Lung (tissue), 12 donors: Measurements from ENCODE around the gene RETREG1. TPM values are rescaled to one million over a fixed set of nuclear protein-coding genes. Genes with fewer than 3 reads are reported as not detected.

Source experiments
- ATAC-seq: fragments of 200-7000 bp; cut with Tn5 transposase; one replicate; pipeline ENCODE4 v1.9.1; 2020; ENCODE audit warnings: moderate number of reproducible peaks; ENCODE audit not compliant: insufficient read depth, low FRiP score
- DNase-seq, 3 donors: peaks; one replicate each; pipeline ENCODE4 v3.0.0-alpha.2; 2013 to 2017
- H3K27ac ChIP-seq, 2 donors: one replicate each; pipeline ENCODE4 v1.5.1; 2013; ENCODE audit warnings: mild to moderate bottlenecking in 2 of 2, moderate library complexity in 2 of 2, control low read depth in 1 of 2, inconsistent platforms in 1 of 2, low read depth in 1 of 2, low read length in 1 of 2
- H3K27me3 ChIP-seq, 3 donors: one replicate each; pipeline ENCODE4 v1.5.1; 2013; ENCODE audit warnings: low read length in 2 of 3; ENCODE audit not compliant: control insufficient read depth in 3 of 3, insufficient read depth in 3 of 3
- H3K36me3 ChIP-seq, 4 donors: one replicate each; pipeline ENCODE4 v1.5.1; 2013; ENCODE audit warnings: low read length in 4 of 4, mild to moderate bottlenecking in 1 of 4, moderate library complexity in 1 of 4; ENCODE audit not compliant: control insufficient read depth in 4 of 4, insufficient read depth in 4 of 4
- H3K4me1 ChIP-seq, 5 donors: one replicate each; pipeline ENCODE4 v1.5.1; 2013; ENCODE audit warnings: low read length in 5 of 5, mild to moderate bottlenecking in 2 of 5, moderate library complexity in 1 of 5; ENCODE audit not compliant: control insufficient read depth in 5 of 5, insufficient read depth in 5 of 5
- H3K4me3 ChIP-seq: one replicate; pipeline ENCODE4 v1.5.1; 2013; ENCODE audit warnings: mild to moderate bottlenecking, control low read depth, moderate library complexity
- H3K9ac ChIP-seq, 2 donors: one replicate each; pipeline ENCODE4 v1.5.1; 2013; ENCODE audit warnings: low read length in 2 of 2, control low read depth in 1 of 2; ENCODE audit not compliant: insufficient read depth in 1 of 2
- H3K9me3 ChIP-seq, 4 donors: one replicate each; pipeline ENCODE4 v1.5.1; 2013; ENCODE audit warnings: low read length in 3 of 4, mild to moderate bottlenecking in 1 of 4, moderate library complexity in 1 of 4; ENCODE audit not compliant: control insufficient read depth in 4 of 4, insufficient read depth in 3 of 4
- CTCF ChIP-seq: IDR thresholded peaks from 2 replicates; pipeline ENCODE4 v1.5.1; 2012; ENCODE audit warnings: mild to moderate bottlenecking; ENCODE audit errors: control extremely low read depth, extremely low read depth
- WGBS, 2 donors: extraction: QIAGEN DNeasy Blood & Tissue Kit; methylation state at CpG; one replicate each; pipeline ENCODE4 v1.1.7; 2013; 5-methylcytosine and 5-hydroxymethylcytosine counted together
- polyA plus RNA-seq, 2 donors: library from polyadenylated mRNA; stranded (reverse); fragments of 200-250 nt; gene quantifications; one replicate each; pipeline ENCODE4 v1.2.1, GENCODE V29; 2013
- total RNA-seq, 2 donors: library from RNA; depleted of rRNA in 1 of 2; stranded (reverse); fragments of >200 nt in 1 of 2; gene quantifications; one replicate each; pipeline ENCODE4 v1.2.1, GENCODE V29; 2014 to 2021
- donor health status: control.
- donor health status: control.
- donor health status: Bipolar disorder and iron deficiency.
- donor health status: healthy.
- donor health status: DM: yes; HTN: yes; CAD: no.

RETREG1 gene
- total and polyA plus RNA-seq, 4 donors = 6.8 to 19.5 (median 9.6) TPM

- peak; percentile 66 to 74 (median 69) for DNase-seq
- Histone ChIP-seq H3K27ac (no peak overlapping the region), H3K9me3 (no peaks in the 10 kb centered on the region), H3K4me3 (no peak overlapping the region), H3K9ac (no peak overlapping the region), H3K4me1 (peaks cover 0 to 7% (median 0%) of the 10 kb centered on the region in 5 donors), H3K27me3 (peaks cover 0 to 22% (median 0%) of the 10 kb centered on the region in 3 donors), H3K36me3 (no peaks in the 10 kb centered on the region)
- no peak for ATAC-seq
- 2 to 10% methylated on average over 7 of the region's 7 CpGs for WGBS, 2 donors
- no peak for TF ChIP-seq CTCF
Observed at GRCh38 chr5:16600397-16600796, 16.4 kb downstream of the RETREG1 start.

GRCh38 chr5:16597946-16598694, 18.7 kb downstream of the RETREG1 start:
- peak overlapping the region in 1 of 2 donors; percentile 34 for H3K27ac ChIP-seq
- 81 to 85% methylated on average over 10 of the region's 10 CpGs for WGBS, 2 donors
- ATAC-seq = no peak
- no peak for DNase-seq
- peaks cover 0 to 7% (median 0%) of the 10 kb centered on the region in 5 donors for H3K4me1 ChIP-seq
- no peak overlapping the region for H3K9ac ChIP-seq
- H3K9me3 ChIP-seq = no peaks in the 10 kb centered on the region
- no peak overlapping the region for H3K4me3 ChIP-seq
- H3K36me3 ChIP-seq = no peaks in the 10 kb centered on the region
- H3K27me3 ChIP-seq = peaks cover 0 to 23% (median 0%) of the 10 kb centered on the region in 3 donors
- no peak for TF ChIP-seq CTCF

- H3K27ac ChIP-seq = no peak overlapping the region
- H3K4me3 ChIP-seq = no peak overlapping the region
- peaks cover 0 to 7% (median 0%) of the 10 kb centered on the region in 5 donors for H3K4me1 ChIP-seq
- ATAC-seq = no peak
- no peaks in the 10 kb centered on the region for H3K36me3 ChIP-seq
- H3K9me3 ChIP-seq = no peaks in the 10 kb centered on the region
- 82 to 91% methylated on average over 5 of the region's 5 CpGs for WGBS, 2 donors
- DNase-seq = no peak
- no peak overlapping the region for H3K9ac ChIP-seq
- no peak for TF ChIP-seq CTCF
- peaks cover 0 to 29% (median 0%) of the 10 kb centered on the region in 3 donors for H3K27me3 ChIP-seq
Observed at GRCh38 chr5:16596581-16596940, 20.2 kb downstream of the RETREG1 start.
